ENCODE results near the gene ANKS1B.

Gene ANKS1B

DNA sequence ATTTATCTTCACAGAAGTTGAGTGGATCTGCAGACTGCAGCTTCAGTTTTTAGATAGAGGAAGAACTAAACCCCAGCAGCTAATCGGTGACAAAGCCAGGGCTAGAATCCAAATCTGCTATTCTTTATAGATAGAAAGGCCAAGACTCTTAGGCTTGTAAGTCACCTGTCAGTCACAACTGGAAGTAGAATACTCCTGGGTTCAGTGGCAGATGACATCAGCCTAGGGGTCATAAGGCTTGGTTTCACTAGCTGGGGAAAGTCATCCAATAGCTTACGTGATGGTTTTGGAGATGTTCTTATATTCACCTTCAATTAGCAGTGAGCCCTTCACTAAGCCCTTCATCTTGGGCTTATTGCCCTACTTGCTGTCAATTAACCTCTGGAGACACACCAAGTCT lies 1246.2 kb downstream of the ANKS1B start:
- DNase-seq (ENCODE audit: low read depth, low spot score) = no peak

DNA sequence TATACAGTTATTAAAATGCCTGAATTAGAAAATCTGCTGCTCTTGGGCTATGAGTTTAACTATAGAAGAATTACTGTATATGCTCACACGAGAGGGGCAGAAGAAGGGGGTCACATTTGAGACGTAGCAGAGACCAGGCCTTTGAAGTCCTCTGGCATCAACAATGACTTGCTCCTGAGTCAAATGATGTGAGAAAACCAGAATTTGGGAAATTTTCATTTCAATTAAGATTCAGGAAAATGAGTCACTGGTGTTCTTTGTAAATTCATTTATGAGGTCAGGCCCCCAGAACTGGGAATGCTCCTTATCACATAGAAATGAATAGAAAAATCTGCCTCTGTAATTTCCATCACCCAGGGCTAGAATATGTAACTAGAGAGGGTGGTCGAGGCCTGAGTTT lies 1246.7 kb downstream of the ANKS1B start:
- DNase-seq (ENCODE audit: low read depth, low spot score) = no peak

DNA sequence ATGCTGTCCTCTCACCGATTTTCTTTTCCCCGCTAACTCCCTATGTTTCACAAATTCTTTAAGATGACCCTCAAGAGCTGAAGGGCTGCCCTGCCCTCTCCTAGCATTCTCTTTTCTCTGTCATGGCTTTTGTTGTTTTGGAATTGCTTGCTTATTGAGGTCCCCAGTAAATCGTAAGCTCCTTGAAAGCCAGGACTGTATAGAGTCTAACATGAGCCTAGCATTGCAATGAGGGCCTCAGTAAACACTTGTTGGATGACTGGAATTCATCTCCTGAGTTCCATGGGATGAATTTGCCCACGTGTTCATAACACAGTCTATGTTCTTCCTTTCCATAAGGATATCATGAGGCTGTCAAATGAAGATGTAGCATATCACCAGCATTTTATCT lies 1247.4 kb downstream of the ANKS1B start:
- DNase-seq (ENCODE audit: low read depth, low spot score) = no peak

DNA sequence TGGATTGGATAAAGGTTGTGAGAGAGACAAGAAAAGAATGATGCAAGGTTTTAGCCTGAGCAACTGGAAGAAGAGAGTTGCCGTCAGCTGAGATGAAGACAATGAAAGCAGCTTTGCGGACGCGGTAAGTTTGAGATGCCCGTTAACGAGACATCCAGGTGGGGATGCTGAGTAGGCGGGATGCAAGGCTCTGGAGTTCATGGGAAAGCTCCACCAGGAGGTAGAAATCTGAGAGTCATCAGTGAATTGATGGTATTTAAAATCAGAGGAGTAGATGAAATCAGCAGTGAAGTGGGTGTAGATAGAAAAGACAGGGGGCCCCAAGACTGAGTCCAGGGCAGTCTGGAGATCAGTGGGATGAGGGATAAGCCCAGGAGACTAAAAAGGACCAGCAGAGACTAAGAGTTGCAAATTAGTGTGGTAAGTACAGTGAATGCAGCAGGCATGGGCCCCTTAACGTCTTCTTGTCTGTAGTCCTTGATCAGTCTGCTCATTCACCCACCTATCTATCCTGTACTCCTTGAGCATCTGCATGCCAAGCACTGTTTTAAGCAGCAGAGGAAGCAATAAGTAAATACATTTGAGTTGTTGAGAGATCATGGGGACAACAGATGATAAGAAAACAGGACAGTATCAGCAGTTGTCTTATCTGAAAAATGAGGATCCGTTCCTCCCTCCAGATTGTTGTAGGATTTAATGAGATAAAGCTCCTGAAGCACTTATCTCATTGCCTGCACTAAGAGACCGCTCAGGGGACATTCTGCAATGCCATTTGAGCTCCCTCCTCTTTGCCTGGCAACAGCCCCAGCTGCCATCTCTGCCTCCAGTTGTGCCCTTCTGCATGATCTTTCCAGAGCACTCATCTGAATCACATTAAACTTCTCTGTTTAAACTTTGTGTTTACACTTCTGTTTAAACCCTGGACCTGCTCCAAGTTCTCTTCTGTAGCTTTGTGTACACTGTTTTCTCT lies 1248.1 kb downstream of the ANKS1B start:
- no peak for DNase-seq (ENCODE audit: low read depth, low spot score)

DNA sequence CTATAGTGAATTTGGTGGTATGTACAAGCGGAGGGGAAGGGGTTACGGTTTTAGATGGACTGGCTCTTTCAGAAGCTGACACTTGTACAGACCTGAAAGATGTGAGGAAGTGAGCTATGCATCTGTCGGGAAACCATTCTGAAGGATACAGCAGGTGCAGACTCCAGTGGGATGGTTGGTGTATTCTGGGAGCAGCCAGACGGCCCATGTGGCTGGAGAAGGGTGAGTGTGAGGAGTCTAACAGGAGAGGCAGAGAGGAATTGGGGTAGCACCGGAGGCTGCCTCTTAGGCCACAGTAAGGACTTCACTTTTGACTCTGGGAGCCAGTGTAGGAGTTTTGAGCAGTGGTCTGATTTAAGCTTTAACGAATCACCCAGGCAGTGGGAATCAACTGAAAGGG lies 1248.9 kb downstream of the ANKS1B start:
- DNase-seq (ENCODE audit: low read depth, low spot score) = no peak

DNA sequence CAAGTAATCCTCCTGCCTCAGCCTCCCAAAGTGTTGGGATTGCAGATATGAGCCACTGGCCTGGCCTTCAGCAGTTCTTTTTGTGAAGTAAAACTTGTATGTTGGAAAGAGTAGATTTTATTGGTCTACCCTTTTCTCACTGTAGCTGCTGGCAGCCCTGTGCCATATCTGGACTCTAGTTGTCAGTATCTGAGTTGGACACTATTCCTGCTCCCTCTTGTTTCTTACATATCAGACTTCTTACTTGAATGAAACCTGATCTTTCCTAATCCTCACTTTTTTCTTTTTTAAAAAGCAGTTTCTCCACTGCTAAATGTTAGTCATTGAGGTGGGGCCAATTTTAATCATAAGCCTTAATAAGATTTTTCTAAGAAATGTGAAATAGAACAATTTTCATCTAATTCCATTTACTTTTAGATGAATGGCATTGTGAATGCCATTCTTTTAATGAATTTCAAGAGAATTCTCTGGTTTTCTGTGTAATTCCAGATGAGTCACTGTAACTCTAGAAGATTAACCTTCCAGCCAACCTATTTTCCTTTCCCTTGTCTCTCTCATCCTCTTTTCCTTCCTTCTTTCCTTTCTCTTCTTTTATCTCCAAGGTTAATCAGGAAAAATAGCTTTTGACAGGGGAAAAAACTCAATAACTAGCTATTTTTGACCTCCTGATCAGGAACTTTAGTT lies 1250.9 kb downstream of the ANKS1B start:
- no peak for DNase-seq (ENCODE audit: low read depth, low spot score)

DNA sequence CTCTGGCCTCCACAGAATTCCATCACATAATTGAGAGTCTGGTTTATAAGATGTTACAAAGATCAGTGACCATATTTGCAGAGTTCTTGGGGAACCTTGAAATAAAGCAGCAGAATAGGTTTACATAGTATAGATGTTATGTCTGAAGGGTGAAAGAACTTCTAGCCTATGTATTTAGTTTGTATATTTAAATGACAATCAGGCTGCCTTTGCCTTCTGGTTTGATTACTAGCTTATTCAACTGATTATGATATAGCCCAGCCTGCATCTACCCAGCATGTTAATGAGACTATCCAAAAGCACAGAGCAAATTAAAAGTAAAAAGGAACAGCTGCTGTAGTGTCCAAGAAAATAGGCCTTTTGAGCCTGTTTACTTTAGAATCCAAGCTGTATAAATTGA lies 1254.3 kb downstream of the ANKS1B start:
- no peak for DNase-seq (ENCODE audit: low read depth, low spot score)

DNA sequence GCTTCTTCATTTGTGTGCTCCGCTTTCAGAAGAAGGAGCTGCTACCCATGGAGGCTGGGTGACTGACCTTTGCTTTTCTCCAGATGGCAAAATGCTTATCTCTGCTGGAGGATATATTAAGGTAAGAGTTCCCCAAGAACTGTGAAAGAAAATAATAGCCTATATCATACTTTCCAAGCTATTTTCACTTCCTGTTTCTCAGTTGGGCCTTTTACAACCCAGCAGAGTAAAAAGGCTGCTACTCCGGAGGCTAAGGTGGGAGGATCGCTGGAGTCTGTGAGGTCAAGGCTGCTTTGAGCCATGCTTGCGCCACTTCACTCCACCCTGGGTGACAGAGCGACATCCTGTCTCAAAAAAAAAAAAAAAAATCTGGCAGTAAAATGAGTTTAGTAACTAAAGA lies 1257.5 kb downstream of the ANKS1B start:
- DNase-seq (ENCODE audit: low read depth, low spot score) = no peak

DNA sequence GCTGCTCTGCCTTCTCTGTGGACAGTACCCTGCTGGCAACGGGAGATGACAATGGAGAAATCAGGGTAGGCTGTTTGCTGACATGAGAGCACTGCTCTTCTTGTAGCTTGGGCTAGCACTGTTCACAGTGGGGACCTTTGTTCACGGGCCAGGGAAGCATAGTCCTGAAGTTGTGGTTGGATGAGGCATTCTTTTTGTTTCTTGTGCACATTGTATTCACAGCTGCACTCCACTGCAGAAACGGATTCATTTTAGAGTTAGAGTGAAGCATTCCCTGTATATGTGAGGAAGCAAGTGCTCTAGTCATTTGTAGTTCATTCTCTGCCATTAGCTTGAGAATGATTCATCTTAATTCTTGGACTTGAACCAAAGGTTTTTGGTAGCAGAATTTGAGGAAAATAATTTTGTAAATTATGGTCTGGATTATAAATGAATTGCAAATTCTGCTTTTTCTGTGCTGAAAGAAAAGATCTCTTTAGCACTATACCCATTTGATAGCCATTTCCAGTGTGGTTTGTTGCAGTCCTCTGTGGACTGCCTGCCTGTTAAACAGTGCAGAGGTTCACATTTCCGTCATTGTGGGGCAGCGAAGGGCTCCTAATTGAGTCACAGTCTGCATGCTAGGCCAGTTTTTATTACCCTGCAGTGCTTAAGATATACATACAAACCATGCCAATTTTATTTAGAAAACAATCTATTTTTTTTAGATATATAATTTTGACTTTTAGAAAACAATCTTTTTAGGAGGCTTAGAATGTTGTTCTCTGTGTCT lies 1259.1 kb downstream of the ANKS1B start:
- DNase-seq (ENCODE audit: low read depth, low spot score) = no peak

DNA sequence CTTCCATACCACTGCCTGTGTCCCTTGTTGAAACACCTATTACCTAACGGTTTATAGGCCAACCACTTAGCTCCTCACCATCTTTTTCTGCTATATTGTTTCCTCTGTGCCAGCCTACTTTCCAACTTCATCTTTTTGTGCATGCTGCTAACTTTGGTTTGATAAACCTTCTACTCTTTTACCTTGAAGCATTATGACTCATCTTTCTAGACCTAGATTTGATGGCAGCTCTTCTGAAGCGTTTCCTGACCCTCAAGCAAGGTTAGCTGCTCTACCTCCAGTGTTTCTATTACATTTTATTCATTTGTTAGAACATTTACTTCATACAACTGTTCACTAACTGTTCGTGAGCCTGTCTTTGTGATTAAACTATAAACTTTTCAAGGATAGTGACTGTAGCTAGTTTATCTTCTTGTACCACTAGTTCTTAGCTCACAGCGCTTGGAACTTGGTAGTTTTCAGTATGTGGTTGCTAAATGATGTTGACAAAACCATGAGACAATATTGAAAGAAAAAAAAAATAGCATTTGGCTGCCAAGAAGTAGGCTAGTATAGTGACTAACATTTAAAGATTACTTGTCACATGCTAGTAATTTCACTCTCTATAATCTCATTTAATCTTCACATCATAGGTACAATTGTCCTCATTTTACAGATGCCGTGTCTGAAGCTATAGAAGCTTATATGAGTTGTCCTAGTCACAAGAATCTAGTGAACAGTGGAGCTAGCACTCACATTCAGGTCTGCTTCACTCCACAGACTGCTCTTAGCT lies 1260.2 kb downstream of the ANKS1B start:
- DNase-seq (ENCODE audit: low read depth, low spot score) = no peak

DNA sequence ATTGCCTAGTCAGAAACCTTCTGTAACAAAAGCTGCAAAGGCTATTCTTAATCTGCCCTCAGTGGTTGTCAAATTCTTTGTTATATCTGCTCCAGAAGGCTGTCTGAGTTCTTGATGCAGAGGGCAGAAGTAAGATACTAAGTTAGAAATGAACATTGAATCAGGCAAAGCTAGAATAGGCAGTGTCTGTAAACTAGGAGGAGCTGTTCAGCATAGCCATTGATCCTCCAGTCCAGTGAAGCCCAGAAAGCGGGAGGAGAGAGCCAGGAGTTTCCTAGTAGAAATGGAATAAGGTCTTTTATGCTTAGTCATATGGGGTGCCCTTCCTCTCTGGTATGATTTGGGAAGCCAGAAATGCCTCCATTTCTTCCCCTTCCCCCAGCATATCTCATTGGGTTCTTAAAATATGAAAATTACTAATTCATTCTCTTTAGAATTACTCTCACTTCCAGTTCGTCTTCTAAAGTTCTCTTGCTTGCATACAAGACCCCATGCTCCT lies 1263.5 kb downstream of the ANKS1B start:
- DNase-seq (ENCODE audit: low read depth, low spot score) = no peak

DNA sequence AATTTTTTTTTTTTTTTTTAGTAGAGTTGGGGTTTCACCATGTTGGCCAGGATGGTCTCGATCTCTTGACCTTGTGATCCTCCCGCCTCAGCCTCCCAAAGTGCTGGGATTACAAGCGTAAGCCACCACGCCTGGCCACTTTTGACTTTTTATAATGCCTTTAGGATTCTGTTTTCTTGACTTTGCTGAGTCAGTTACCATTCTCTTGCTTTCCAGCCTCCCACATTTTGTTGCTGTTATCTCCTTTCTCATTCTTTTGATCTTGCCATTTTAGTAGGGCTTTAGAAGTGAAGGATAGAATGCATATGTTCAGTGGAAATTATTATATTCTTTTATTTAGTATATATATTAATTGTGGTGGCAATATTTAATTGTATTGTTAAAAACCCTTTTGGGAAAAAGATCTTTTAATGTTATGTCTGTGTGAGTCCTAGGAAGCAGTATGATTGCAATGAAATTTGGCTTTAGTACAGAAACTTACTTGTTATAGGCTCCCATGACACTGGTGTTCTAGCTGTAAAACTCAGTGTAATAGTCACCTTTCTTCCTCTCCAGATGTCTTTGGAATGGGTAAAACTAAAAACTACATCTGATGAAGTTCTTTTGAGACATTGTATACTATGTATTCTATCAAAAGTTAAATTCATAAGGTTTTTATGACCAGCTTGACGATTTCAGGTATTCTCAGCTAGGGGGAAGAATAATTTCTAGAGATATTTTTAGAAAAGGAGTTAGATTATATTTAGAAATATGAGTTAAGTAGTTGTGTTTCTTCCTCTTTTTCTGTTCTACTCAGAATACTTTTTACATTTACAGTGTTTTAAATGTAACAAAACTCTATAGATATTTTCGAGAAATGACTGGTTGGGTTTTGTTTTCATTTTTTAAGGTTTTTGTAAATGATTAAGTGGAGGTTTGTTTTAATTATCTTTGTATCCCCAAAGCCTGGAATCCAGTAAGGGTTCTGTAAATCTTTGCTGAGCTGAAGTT lies 1264.9 kb downstream of the ANKS1B start:
- no peak for DNase-seq (ENCODE audit: low read depth, low spot score)

DNA sequence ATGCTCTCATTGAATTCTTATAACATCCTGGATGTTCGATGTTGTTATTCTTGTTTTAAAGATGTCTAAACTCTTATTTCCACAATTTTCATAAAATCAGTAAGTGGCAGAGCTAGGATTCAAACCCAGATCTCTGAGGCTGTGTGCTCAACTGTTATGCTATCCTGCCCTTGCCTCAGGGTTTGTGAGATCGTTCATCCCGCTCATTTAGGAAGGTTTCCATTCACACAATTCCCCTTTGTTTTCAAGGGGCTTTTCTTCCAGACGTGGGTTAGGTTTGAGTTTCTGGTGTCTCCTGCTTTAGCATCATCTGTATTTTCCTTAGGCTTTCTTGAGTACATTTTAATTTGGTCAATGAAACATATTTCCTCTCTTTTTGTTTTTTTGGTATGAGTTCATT lies 1270.3 kb downstream of the ANKS1B start:
- DNase-seq (ENCODE audit: low read depth, low spot score) = no peak

DNA sequence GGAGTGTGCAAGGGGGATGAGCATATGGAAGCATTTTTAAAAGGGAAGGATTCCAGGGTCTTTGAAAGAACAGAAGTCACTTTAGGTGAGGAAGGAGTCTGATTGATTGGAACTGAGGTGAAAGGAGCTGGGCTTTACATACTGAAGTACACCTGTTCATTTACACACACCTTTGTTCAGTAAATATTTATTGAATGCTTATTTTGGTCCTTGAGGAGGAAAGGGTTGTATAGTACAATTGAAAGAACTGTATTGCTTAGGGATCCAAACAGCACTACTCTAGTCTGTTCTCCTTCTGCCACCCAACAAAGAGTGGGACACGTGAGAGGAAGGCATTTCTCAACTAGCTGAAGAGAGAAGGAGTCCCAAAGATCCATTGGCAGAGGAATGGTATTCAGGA lies 1275.7 kb downstream of the ANKS1B start:
- DNase-seq (ENCODE audit: low read depth, low spot score) = no peak

DNA sequence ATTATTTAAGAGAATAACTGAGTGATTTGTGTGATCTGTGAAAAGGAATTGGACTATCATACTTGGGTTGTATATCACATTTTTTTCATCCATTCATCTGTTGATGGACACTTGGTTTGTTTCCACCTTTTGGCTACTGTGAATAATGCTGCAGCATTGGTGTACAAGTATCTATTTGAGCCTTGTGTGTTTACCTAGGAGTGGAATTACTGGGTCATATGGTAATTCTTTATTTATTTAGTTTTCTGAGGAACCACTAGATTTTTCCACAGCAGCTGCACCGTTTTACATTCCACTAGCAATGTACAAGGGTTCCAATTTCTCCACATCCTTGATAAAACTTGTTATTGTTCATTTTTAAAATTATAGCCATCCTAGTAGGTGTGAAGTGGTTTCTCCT lies 1283.6 kb downstream of the ANKS1B start:
- DNase-seq (ENCODE audit: low read depth, low spot score) = no peak

DNA sequence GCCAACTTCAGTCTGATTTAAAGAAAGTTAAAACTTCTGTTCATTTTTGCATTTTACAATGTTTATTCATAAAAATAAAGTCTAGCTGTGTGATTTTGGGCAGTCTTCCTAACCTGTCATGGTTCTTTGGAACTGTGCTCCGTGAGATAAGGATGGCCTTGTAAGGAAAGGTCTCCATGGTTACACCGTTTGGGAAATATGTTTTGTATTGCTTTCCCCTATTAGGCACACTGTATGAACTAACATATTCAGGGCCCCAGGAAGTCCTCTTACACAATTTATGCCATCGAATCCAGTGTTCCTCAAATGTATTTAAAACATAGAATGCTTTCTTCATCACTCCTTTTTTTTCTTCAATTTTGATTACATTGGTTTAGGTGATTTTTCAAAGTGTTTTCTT lies 1285.2 kb downstream of the ANKS1B start:
- DNase-seq (ENCODE audit: low read depth, low spot score) = no peak

DNA sequence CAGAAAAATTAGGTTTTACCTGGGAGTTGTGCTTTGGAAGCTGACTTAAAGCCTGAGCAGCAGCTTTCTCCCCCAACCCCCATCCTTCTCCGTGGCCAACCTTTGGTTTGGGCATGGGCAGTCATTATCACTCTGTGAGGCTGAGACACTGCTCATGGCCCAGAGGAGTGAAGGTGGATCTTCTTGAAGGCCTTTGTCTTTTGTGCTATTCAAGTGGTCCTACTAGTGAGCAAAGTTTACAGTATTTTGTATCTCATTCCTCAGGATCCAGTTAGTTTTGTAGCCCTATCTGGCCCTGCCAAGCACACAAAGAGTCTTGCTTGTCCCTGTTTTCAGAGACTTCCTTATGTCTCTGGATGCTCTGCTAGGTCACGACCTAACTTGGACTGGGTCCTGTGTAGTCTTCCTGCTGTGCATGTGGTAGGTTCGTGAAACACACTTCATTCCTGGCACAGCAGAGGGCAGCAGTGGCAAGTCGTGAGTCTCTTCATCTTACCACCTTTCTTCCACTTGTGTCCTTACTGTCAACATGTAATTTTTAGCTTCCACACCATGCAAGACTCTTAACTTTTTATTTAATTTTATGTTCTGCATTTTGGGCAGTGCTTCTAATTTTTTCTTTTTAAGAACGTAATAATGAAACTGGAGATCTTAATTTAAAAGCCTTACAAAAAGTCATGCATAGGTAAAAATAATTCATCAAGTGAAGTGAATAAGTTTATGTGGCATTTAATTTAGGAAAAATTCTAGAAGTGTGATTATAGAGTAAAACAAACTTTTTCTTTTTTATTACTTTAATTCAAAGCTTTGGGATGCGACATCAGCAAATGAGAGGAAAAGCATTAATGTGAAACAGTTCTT lies 1285.9 kb downstream of the ANKS1B start:
- DNase-seq (ENCODE audit: low read depth, low spot score) = no peak

DNA sequence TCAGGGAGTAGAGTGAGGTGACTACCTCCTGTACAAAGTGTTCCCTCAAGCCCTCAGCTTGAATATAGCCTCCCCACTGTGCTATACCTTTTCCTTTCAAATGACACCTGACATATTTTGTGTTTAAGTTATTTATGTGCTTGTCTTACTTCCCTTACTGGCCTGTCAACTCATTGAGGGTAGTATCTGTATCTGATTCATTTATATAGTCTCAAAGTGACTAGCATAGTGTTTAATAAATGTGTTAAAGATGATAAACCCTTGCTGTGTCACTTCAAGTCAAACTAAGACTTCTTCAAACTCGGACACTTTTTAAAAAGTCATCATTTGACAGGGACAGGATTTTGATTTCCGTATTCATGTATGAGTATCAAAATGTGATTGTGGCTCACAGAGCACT lies 1287.5 kb downstream of the ANKS1B start:
- no peak for DNase-seq (ENCODE audit: low read depth, low spot score)

DNA sequence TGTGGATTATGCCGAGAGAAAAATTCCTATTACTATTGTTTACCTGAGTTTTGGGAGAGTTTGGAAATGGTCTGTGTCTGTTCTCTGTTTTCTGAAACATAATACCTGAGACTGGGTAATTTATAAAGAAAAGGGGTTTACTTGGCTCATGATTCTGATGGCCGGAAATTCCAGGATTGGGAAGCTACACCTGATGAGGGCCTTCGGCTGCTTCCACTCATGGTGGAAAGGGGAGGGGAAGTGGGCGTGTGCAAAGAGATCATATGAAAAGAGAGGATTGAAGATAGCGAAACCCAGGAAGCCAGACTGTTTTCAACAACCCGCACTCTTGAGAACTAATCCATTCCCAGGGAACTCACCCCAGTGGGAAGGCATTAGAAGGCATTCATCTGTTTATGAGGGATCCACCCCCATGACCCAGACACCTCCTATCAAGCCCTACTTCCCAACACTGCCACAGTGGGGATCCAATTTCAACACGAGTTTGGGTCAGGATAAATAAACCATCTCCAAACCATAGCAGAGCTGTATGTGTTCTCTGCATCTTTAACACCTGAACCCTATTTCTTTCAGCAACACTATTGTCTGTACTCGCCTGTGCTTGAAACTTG lies 1288.6 kb downstream of the ANKS1B start:
- no peak for DNase-seq (ENCODE audit: low read depth, low spot score)

Measured in activated CD4-positive, CD25-positive, alpha-beta regulatory T cell treated with anti-CD3 and anti-CD28 coated beads, Interleukin-2, amount 50 U/mL, for 16 hours (primary cell).